Cardiac muscle cell (in vitro differentiated cells and primary cell): ENCODE results near the gene ATP13A1. TPM values are rescaled to one million over a fixed set of nuclear protein-coding genes. Genes with fewer than 3 reads are reported as not detected.
A peak's percentile ranks its signal among the peaks of the same experiment; 100 is the strongest.

Source experiments
- DNase-seq, 2 donors: peaks; one replicate each; pipeline versions ENCODE4 v3.0.0 to v3.0.0-alpha.2; 2010 to 2017; ENCODE audit warnings: low read depth in 1 of 2, low spot score in 1 of 2
- H3K27ac ChIP-seq: fragments of 200-600 bp; sonication (generic); 2 replicates; pipeline ENCODE4 v1.5.1; 2016
- H3K27me3 ChIP-seq: fragments of 200-600 bp; sonication (generic); 2 replicates; pipeline ENCODE4 v1.6.0; 2016; ENCODE audit warnings: control low read depth
- H3K36me3 ChIP-seq: fragments of 200-600 bp; sonication (generic); 2 replicates; pipeline ENCODE4 v1.5.1; 2016; ENCODE audit warnings: control low read depth
- H3K4me1 ChIP-seq: fragments of 200-600 bp; sonication (generic); 2 replicates; pipeline ENCODE4 v1.8.1; 2017; ENCODE audit warnings: low read depth, mild to moderate bottlenecking, mixed run types
- H3K4me3 ChIP-seq: fragments of 200-600 bp; sonication (generic); 2 replicates; pipeline ENCODE4 v1.5.1; 2016; ENCODE audit warnings: mild to moderate bottlenecking
- H3K9me3 ChIP-seq: fragments of 200-600 bp; sonication (generic); 2 replicates; pipeline ENCODE4 v1.5.1; 2017; ENCODE audit warnings: low read depth, mild to moderate bottlenecking, control low read depth
- polyA plus RNA-seq: library from polyadenylated mRNA; unstranded; fragments of >200 nt; fragmentation: Nextera tagmentation; extraction: Ambion mirVana; gene quantifications from 2 replicates; pipeline ENCODE4 v1.2.1, GENCODE V29; 2016
- total RNA-seq: library from RNA; depleted of rRNA; stranded (reverse); fragments of >200 nt; gene quantifications from 2 replicates; pipeline ENCODE4 v1.2.3, GENCODE V29; 2016
- TF ChIP-seq, protein P1 (sequence below): IDR thresholded peaks from 2 replicates; pipeline ENCODE4 v1.5.1; 2012; ENCODE audit warnings: low read depth, mild to moderate bottlenecking, low read length

The ATP13A1 gene
- total and polyA plus RNA-seq, 2 experiments from 2014 or later, result 58.0 to 216 TPM

GRCh38 chr19:19655051-19655594 is 8.4 kb downstream of the ATP13A1 start:
- H3K36me3 ChIP-seq, result peaks cover 47% of the 10 kb centered on the region
- H3K27ac ChIP-seq, result no peak overlapping the region
- no peak for DNase-seq
- H3K27me3 ChIP-seq, result no peaks in the 10 kb centered on the region
- TF ChIP-seq, protein P1, sequence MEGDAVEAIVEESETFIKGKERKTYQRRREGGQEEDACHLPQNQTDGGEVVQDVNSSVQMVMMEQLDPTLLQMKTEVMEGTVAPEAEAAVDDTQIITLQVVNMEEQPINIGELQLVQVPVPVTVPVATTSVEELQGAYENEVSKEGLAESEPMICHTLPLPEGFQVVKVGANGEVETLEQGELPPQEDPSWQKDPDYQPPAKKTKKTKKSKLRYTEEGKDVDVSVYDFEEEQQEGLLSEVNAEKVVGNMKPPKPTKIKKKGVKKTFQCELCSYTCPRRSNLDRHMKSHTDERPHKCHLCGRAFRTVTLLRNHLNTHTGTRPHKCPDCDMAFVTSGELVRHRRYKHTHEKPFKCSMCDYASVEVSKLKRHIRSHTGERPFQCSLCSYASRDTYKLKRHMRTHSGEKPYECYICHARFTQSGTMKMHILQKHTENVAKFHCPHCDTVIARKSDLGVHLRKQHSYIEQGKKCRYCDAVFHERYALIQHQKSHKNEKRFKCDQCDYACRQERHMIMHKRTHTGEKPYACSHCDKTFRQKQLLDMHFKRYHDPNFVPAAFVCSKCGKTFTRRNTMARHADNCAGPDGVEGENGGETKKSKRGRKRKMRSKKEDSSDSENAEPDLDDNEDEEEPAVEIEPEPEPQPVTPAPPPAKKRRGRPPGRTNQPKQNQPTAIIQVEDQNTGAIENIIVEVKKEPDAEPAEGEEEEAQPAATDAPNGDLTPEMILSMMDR, result no peak
- no peaks in the 10 kb centered on the region for H3K9me3 ChIP-seq
- no peak overlapping the region for H3K4me3 ChIP-seq
- H3K4me1 ChIP-seq, result no peaks in the 10 kb centered on the region

GRCh38 chr19:19654441-19654840 is 9.0 kb downstream of the ATP13A1 start:
- H3K36me3 ChIP-seq, result peaks cover 51% of the 10 kb centered on the region
- H3K4me3 ChIP-seq, result no peak overlapping the region
- H3K27ac ChIP-seq, result no peak overlapping the region
- no peaks in the 10 kb centered on the region for H3K4me1 ChIP-seq
- no peaks in the 10 kb centered on the region for H3K27me3 ChIP-seq
- no peaks in the 10 kb centered on the region for H3K9me3 ChIP-seq
- TF ChIP-seq, protein P1, result no peak
- DNase-seq, result no peak

- Histone ChIP-seq H3K9me3 (no peaks in the 10 kb centered on the region), H3K27me3 (no peaks in the 10 kb centered on the region), H3K27ac (no peak overlapping the region), H3K4me3 (no peak overlapping the region), H3K36me3 (peaks cover 56% of the 10 kb centered on the region), H3K4me1 (no peaks in the 10 kb centered on the region)
- TF ChIP-seq, protein P1, result no peak
- DNase-seq, result no peak
These were observed 9.8 kb downstream of the ATP13A1 start for GRCh38 chr19:19653597-19654147.

GRCh38 chr19:19652482-19653295 is 10.8 kb downstream of the ATP13A1 start:
- DNase-seq, result peak in 1 of 2 donors; percentile 21
- H3K27ac ChIP-seq, result no peak overlapping the region

GRCh38 chr19:19651076-19651475 is 12.4 kb downstream of the ATP13A1 start:
- no peak overlapping the region for H3K27ac ChIP-seq
- H3K27me3 ChIP-seq, result no peaks in the 10 kb centered on the region
- DNase-seq, result no peak
- H3K4me1 ChIP-seq, result no peaks in the 10 kb centered on the region
- TF ChIP-seq, protein P1, result no peak
- H3K36me3 ChIP-seq, result peaks cover 62% of the 10 kb centered on the region
- no peaks in the 10 kb centered on the region for H3K9me3 ChIP-seq
- no peak overlapping the region for H3K4me3 ChIP-seq

More at GRCh38 chr19:19652482-19653295, 10.8 kb downstream of the ATP13A1 start:
- TF ChIP-seq, protein P1, result no peak
- Histone ChIP-seq H3K9me3 (no peaks in the 10 kb centered on the region), H3K4me3 (no peak overlapping the region), H3K36me3 (peaks cover 56% of the 10 kb centered on the region), H3K4me1 (no peaks in the 10 kb centered on the region), H3K27me3 (no peaks in the 10 kb centered on the region)
